AG04450 (cell line): Measurements from ENCODE around the gene RBM8A. TPM values are rescaled to one million over a fixed set of nuclear protein-coding genes. Genes with fewer than 3 reads are reported as not detected.

Experiments used
- CTCF ChIA-PET: fragments of 300-600, 350-600 bp; formaldehyde crosslinking; extraction: SDS; loops from one replicate; lab custom pipeline; 2022; ENCODE audit warnings: antibody characterized with exemption, inconsistent platforms; lab: Charles Lee
- POLR2A ChIA-PET: fragments of 350-600 bp; formaldehyde crosslinking; extraction: SDS; loops from one replicate; lab custom pipeline; 2021; ENCODE audit warnings: antibody characterized with exemption, inconsistent platforms; lab: Yijun Ruan, JAX
- DNase-seq: peaks from one replicate; pipeline ENCODE4 v3.0.0-alpha.2; 2011; ENCODE audit warnings: low read depth, low spot score
- H3K27ac ChIP-seq: one replicate; pipeline ENCODE4 v1.5.1; 2012; ENCODE audit warnings: low read depth, low read length, control low read depth
- H3K27me3 ChIP-seq: one replicate; pipeline ENCODE4 v1.6.0; 2012; ENCODE audit warnings: low read length; ENCODE audit not compliant: control insufficient read depth, insufficient read depth
- H3K4me3 ChIP-seq: 2 replicates; pipeline ENCODE4 v1.5.1; 2011; ENCODE audit warnings: mild to moderate bottlenecking, low read depth, low read length, control low read depth
- H3K9me3 ChIP-seq: 2 replicates; pipeline ENCODE4 v1.5.1; 2012; ENCODE audit warnings: low read length; ENCODE audit not compliant: control insufficient read depth, insufficient read depth
- CTCF ChIP-seq: IDR thresholded peaks from 2 replicates; pipeline ENCODE4 v1.5.1; 2011; ENCODE audit warnings: low read depth, low read length, control low read depth, inconsistent platforms
- polyA plus RNA-seq: library from polyadenylated mRNA; depleted of rRNA; stranded (reverse); fragments of >200 nt; gene quantifications from 2 replicates; pipeline ENCODE4 v1.2.3, GENCODE V29; 2011

Gene RBM8A
- polyA plus RNA-seq, 1 experiment: 158 TPM

GRCh38 chr1:145960468-145961108 lies 33.3 kb upstream of the RBM8A start:
- peak; percentile 26 for TF ChIP-seq CTCF
- CTCF ChIA-PET: no interaction called here
- Histone ChIP-seq H3K27me3 (no peaks in the 10 kb centered on the region), H3K27ac (peak overlapping the region; percentile 25), H3K4me3 (peak overlapping the region; percentile 72), H3K9me3 (no peaks in the 10 kb centered on the region; the same call in 1 of the 2 replicates)
- POLR2A ChIA-PET: no interaction called here
- no peak for DNase-seq

GRCh38 chr1:145959957-145960467 lies 32.7 kb upstream of the RBM8A start:
- ChIA-PET POLR2A (no interaction called here), CTCF (interaction anchor here (0.5 kb wide), 1 partner anchor 78 kb away, joined by 3 read pairs; no protein-coding TSS in a partner anchor)
- H3K27ac ChIP-seq: no peak overlapping the region
- no peaks in the 10 kb centered on the region; the same call in 1 of the 2 replicates for H3K9me3 ChIP-seq
- DNase-seq: no peak
- no peaks in the 10 kb centered on the region for H3K27me3 ChIP-seq
- TF ChIP-seq CTCF: no peak
- peak overlapping the region; percentile 72 for H3K4me3 ChIP-seq

- ChIA-PET CTCF (interaction anchor here (0.5 to 0.9 kb wide), 2 partner anchors 55 to 79 kb away, joined by 3 to 6 read pairs; no protein-coding TSS in a partner anchor), POLR2A (no interaction called here)
- no peak for DNase-seq
- TF ChIP-seq CTCF: no peak
- Histone ChIP-seq H3K27me3 (no peaks in the 10 kb centered on the region), H3K9me3 (no peaks in the 10 kb centered on the region; the same call in 1 of the 2 replicates), H3K27ac (no peak overlapping the region), H3K4me3 (no peak overlapping the region)
Measured at GRCh38 chr1:145959333-145959732, 32.0 kb upstream of the RBM8A start.

DNA sequence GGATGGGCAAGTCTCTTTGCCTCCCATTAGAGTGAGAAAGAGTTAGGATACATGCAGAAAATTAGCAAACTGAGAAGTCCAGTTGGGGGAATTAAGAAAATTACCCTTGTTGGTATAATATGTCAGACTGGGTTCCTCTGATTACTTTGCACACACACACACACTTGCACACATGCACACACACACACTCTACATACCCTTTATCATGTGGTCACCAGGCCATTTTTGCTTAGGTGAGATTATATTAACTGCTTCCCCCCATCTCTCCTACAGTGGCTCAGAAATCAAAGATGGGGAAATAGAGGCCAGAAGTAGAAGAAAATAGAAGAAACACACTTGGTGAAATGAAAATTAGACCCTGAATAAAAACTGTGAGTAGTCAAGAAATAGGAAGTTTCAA lies 31.4 kb upstream of the RBM8A start:
- ChIA-PET CTCF (interaction anchor here (0.9 to 1.8 kb wide), 3 partner anchors 19 to 56 kb away, joined by 6 to 9 read pairs (median 7); no protein-coding TSS in a partner anchor), POLR2A (interaction anchor here (0.9 kb wide), 1 partner anchor 114 kb away, joined by 3 read pairs; the partner anchor contains the start of gene NUDT17)
- Histone ChIP-seq H3K9me3 (no peaks in the 10 kb centered on the region; the same call in 1 of the 2 replicates), H3K27ac (no peak overlapping the region), H3K27me3 (no peaks in the 10 kb centered on the region), H3K4me3 (no peak overlapping the region)
- no peak for TF ChIP-seq CTCF
- no peak for DNase-seq
